GM12878 (cell line): ENCODE results near the gene NOTCH4.

Source experiments
- IKZF1 ChIP-seq: fragments of 450-650 bp; conservative IDR thresholded peaks from 2 replicates; pipeline ENCODE4 v1.6.1; 2017; ENCODE audit warnings: antibody characterized with exemption, mild to moderate bottlenecking
- NFIC ChIP-seq: IDR thresholded peaks from 2 replicates; pipeline ENCODE4 v1.6.1; 2012; ENCODE audit warnings: low read depth, mild to moderate bottlenecking, inconsistent platforms, low read length, moderate library complexity
- RFX5 ChIP-seq: IDR thresholded peaks from 2 replicates; pipeline ENCODE4 v1.6.1; 2011; ENCODE audit warnings: low read depth, low read length, improper control_type of control experiment
- TF ChIP-seq, protein P1 (sequence below): IDR thresholded peaks from 2 replicates; pipeline ENCODE4 v1.6.1; 2012; ENCODE audit warnings: mild to moderate bottlenecking, low read depth, low read length
- TF ChIP-seq, protein P2 (sequence below): IDR thresholded peaks from 2 replicates; pipeline ENCODE4 v1.6.1; 2012; ENCODE audit warnings: low read depth, low read length, improper control_type of control experiment
- TF ChIP-seq, protein P3 (sequence below), 3 experiments: IDR thresholded peaks in 2 of 3; conservative IDR thresholded peaks in 1 of 3; 2 replicates each; pipeline ENCODE4 v1.5.1; 2011; ENCODE audit warnings: low read depth in 3 of 3, low read length in 3 of 3, mild to moderate bottlenecking in 3 of 3, control low read depth in 2 of 3, moderate library complexity in 2 of 3, inconsistent platforms in 1 of 3, mixed read lengths in 1 of 3; ENCODE audit not compliant: control insufficient read depth in 2 of 3, insufficient read depth in 1 of 3; ENCODE audit errors: extremely low read depth in 1 of 3
- TF ChIP-seq, protein P4 (sequence below): fragments of 450-650 bp; IDR thresholded peaks from 2 replicates; pipeline ENCODE4 v1.6.1; 2017; ENCODE audit warnings: mild to moderate bottlenecking

DNA sequence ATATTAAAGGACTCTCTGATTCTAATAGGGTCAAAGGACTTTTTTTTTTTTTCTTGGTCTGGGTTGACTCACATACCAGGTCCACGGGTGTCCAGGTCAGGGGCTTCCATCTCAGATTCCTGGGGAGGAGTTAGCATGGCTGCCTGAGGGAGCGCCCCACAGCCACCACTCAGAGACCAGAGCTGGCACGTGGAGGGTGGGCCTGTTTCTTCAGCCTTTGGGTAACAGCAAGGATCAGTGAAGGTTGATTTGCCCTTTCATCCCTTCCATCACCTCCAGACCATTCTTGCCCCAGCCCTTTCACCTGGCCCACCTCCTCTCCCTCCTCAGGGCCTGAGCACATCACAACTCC lies 25.5 kb downstream of the NOTCH4 start:
- TF ChIP-seq IKZF1: no peak
- TF ChIP-seq, protein P1, sequence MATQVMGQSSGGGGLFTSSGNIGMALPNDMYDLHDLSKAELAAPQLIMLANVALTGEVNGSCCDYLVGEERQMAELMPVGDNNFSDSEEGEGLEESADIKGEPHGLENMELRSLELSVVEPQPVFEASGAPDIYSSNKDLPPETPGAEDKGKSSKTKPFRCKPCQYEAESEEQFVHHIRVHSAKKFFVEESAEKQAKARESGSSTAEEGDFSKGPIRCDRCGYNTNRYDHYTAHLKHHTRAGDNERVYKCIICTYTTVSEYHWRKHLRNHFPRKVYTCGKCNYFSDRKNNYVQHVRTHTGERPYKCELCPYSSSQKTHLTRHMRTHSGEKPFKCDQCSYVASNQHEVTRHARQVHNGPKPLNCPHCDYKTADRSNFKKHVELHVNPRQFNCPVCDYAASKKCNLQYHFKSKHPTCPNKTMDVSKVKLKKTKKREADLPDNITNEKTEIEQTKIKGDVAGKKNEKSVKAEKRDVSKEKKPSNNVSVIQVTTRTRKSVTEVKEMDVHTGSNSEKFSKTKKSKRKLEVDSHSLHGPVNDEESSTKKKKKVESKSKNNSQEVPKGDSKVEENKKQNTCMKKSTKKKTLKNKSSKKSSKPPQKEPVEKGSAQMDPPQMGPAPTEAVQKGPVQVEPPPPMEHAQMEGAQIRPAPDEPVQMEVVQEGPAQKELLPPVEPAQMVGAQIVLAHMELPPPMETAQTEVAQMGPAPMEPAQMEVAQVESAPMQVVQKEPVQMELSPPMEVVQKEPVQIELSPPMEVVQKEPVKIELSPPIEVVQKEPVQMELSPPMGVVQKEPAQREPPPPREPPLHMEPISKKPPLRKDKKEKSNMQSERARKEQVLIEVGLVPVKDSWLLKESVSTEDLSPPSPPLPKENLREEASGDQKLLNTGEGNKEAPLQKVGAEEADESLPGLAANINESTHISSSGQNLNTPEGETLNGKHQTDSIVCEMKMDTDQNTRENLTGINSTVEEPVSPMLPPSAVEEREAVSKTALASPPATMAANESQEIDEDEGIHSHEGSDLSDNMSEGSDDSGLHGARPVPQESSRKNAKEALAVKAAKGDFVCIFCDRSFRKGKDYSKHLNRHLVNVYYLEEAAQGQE: no peak
- TF ChIP-seq, protein P2, sequence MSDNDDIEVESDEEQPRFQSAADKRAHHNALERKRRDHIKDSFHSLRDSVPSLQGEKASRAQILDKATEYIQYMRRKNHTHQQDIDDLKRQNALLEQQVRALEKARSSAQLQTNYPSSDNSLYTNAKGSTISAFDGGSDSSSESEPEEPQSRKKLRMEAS: no peak
- TF ChIP-seq, protein P3, sequence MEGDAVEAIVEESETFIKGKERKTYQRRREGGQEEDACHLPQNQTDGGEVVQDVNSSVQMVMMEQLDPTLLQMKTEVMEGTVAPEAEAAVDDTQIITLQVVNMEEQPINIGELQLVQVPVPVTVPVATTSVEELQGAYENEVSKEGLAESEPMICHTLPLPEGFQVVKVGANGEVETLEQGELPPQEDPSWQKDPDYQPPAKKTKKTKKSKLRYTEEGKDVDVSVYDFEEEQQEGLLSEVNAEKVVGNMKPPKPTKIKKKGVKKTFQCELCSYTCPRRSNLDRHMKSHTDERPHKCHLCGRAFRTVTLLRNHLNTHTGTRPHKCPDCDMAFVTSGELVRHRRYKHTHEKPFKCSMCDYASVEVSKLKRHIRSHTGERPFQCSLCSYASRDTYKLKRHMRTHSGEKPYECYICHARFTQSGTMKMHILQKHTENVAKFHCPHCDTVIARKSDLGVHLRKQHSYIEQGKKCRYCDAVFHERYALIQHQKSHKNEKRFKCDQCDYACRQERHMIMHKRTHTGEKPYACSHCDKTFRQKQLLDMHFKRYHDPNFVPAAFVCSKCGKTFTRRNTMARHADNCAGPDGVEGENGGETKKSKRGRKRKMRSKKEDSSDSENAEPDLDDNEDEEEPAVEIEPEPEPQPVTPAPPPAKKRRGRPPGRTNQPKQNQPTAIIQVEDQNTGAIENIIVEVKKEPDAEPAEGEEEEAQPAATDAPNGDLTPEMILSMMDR (IDR thresholded peaks at IDR 0.05 in 2 of 3, conservative IDR thresholded peaks at IDR 0.05 in 1 of 3; ENCODE audit: control insufficient read depth in 2 of 3, extremely low read depth in 1 of 3, insufficient read depth in 1 of 3, low read depth in 3 of 3, low read length in 3 of 3): no peak
- no peak for TF ChIP-seq RFX5
- TF ChIP-seq, protein P4, sequence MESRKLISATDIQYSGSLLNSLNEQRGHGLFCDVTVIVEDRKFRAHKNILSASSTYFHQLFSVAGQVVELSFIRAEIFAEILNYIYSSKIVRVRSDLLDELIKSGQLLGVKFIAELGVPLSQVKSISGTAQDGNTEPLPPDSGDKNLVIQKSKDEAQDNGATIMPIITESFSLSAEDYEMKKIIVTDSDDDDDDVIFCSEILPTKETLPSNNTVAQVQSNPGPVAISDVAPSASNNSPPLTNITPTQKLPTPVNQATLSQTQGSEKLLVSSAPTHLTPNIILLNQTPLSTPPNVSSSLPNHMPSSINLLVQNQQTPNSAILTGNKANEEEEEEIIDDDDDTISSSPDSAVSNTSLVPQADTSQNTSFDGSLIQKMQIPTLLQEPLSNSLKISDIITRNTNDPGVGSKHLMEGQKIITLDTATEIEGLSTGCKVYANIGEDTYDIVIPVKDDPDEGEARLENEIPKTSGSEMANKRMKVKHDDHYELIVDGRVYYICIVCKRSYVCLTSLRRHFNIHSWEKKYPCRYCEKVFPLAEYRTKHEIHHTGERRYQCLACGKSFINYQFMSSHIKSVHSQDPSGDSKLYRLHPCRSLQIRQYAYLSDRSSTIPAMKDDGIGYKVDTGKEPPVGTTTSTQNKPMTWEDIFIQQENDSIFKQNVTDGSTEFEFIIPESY: no peak
- no peak for TF ChIP-seq NFIC
